GM19240 (cell line): ENCODE data around the gene RAB20.

ENCODE experiments used
- DNase-seq: peaks from one replicate; pipeline ENCODE4 v3.0.0; 2011; ENCODE audit warnings: low spot score; ENCODE audit not compliant: insufficient read length

Gene RAB20

GRCh38 chr13:110529522-110530311, 31.8 kb downstream of the RAB20 start:
- DNase-seq, result no peak

- DNase-seq, result no peak
Measured at GRCh38 chr13:110528911-110529310, 32.6 kb downstream of the RAB20 start.

- DNase-seq, result no peak
Measured at GRCh38 chr13:110528371-110528770, 33.2 kb downstream of the RAB20 start.

- no peak for DNase-seq
Measured at GRCh38 chr13:110525328-110526319, 35.9 kb downstream of the RAB20 start.

GRCh38 chr13:110524541-110525257, 36.8 kb downstream of the RAB20 start:
- DNase-seq, result no peak

GRCh38 chr13:110523838-110524540, 37.5 kb downstream of the RAB20 start:
- no peak for DNase-seq

- no peak for DNase-seq
Measured at GRCh38 chr13:110523180-110523579, 38.3 kb downstream of the RAB20 start.

GRCh38 chr13:110522721-110523120, 38.8 kb downstream of the RAB20 start:
- no peak for DNase-seq

GRCh38 chr13:110521946-110522345, 39.6 kb downstream of the RAB20 start:
- no peak for DNase-seq

GRCh38 chr13:110521296-110521680, 40.2 kb downstream of the RAB20 start:
- DNase-seq, result no peak

- no peak for DNase-seq
Measured at GRCh38 chr13:110520431-110521295, 40.9 kb downstream of the RAB20 start.

- no peak for DNase-seq
Measured at GRCh38 chr13:110519506-110519905, 42.0 kb downstream of the RAB20 start.

- no peak for DNase-seq
Measured at GRCh38 chr13:110519046-110519445, 42.5 kb downstream of the RAB20 start.

- no peak for DNase-seq
Measured at GRCh38 chr13:110518571-110518970, 43.0 kb downstream of the RAB20 start.

GRCh38 chr13:110518226-110518525, 43.3 kb downstream of the RAB20 start:
- no peak for DNase-seq

- DNase-seq, result no peak
Measured at GRCh38 chr13:110517505-110518225, 43.9 kb downstream of the RAB20 start.

- DNase-seq, result no peak
Measured at GRCh38 chr13:110516500-110516899, 45.0 kb downstream of the RAB20 start.

GRCh38 chr13:110512198-110512740, 49.3 kb downstream of the RAB20 start:
- no peak for DNase-seq

GRCh38 chr13:110511509-110512181, 49.9 kb downstream of the RAB20 start:
- no peak for DNase-seq
